Endothelial cell of umbilical vein (primary cell): Measurements from ENCODE around the gene SLC22A3. TPM values are rescaled to one million over a fixed set of nuclear protein-coding genes. Genes with fewer than 3 reads are reported as not detected.
"Not testable (repeated sequence)": the region's sequence is repeated elsewhere in the genome, so short reads cannot be mapped to it uniquely, and the experiment has no call there.

Experiments
- BruUV-seq: library from RNA; stranded (reverse); fragments of 400-500 nt; replicated peaks from 2 replicates; lab custom pipeline; 2021; lab: Mats Ljungman, UMichigan
- CTCF ChIA-PET: fragments of 300-600, 350-600 bp; sonication (Branson Sonifier 250); formaldehyde crosslinking; loops from one replicate; lab custom pipeline; 2021; ENCODE audit warnings: antibody characterized with exemption, inconsistent platforms; lab: Charles Lee
- POLR2A ChIA-PET: fragments of 300-600, 350-600 bp; sonication (Branson Sonifier 250); formaldehyde crosslinking; loops from one replicate; lab custom pipeline; 2021; ENCODE audit warnings: antibody characterized with exemption, inconsistent platforms; lab: Charles Lee
- DNase-seq: peaks from one replicate; pipeline ENCODE4 v3.0.0-alpha.2; 2011; ENCODE audit warnings: low read depth, low spot score
- FAIRE-seq: peaks from 2 replicates; lab custom pipeline; 2011; peaks lifted over from hg19 to GRCh38; lab: Jason Lieb, UNC
- H2AFZ ChIP-seq: 2 replicates; pipeline ENCODE4 v1.6.0; 2012; ENCODE audit warnings: low read depth, low read length, control low read depth, inconsistent platforms
- H3K27ac ChIP-seq: 2 replicates; pipeline ENCODE4 v1.5.1; 2011; ENCODE audit warnings: low read depth, mild to moderate bottlenecking, control low read depth, low read length, moderate library complexity; ENCODE audit not compliant: insufficient read depth
- H3K27me3 ChIP-seq, 2 experiments: 2 replicates each; pipeline versions ENCODE4 v1.6.0 to v1.6.1; 2011; ENCODE audit warnings: low read length in 2 of 2, mixed read lengths in 1 of 2; ENCODE audit not compliant: control insufficient read depth in 2 of 2, insufficient read depth in 2 of 2
- H3K36me3 ChIP-seq, 2 experiments: 2 replicates in 1 of 2; 3 replicates in 1 of 2; pipeline ENCODE4 v1.5.1; 2011; ENCODE audit warnings: low read length in 2 of 2, mild to moderate bottlenecking in 1 of 2, moderate library complexity in 1 of 2; ENCODE audit not compliant: control insufficient read depth in 2 of 2, insufficient read depth in 2 of 2; ENCODE audit errors: extremely low read depth in 1 of 2
- H3K4me1 ChIP-seq: 3 replicates; pipeline ENCODE4 v1.5.1; 2011; ENCODE audit warnings: mild to moderate bottlenecking, low read length; ENCODE audit not compliant: control insufficient read depth, insufficient read depth; ENCODE audit errors: extremely low read depth
- H3K4me2 ChIP-seq: 2 replicates; pipeline ENCODE4 v1.6.1; 2011; ENCODE audit warnings: low read length, control low read depth, mixed read lengths; ENCODE audit not compliant: insufficient read depth
- H3K4me3 ChIP-seq, 3 experiments: fragments of 200-600 bp in 1 of 3; sonication (generic), shearing (Covaris generic) in 1 of 3; replicated peaks in 1 of 3; 2 replicates each; pipeline ENCODE4 v1.5.1; 2011 to 2016; ENCODE audit warnings: control low read depth in 3 of 3, low read length in 3 of 3, mild to moderate bottlenecking in 2 of 3, inconsistent platforms in 1 of 3, low read depth in 1 of 3, moderate library complexity in 1 of 3; ENCODE audit not compliant: insufficient read depth in 1 of 3
- H3K79me2 ChIP-seq: 2 replicates; pipeline ENCODE4 v1.6.0; 2012; ENCODE audit warnings: low read length, inconsistent platforms; ENCODE audit not compliant: control insufficient read depth, insufficient read depth
- H3K9ac ChIP-seq: replicated peaks from 2 replicates; pipeline ENCODE3; 2011; ENCODE audit warnings: low read length, control low read depth; ENCODE audit not compliant: insufficient read depth; ENCODE audit errors: extremely low read depth
- H3K9me1 ChIP-seq: replicated peaks from 3 replicates; pipeline ENCODE4 v1.6.0; 2011; ENCODE audit warnings: mild to moderate bottlenecking, low read length; ENCODE audit not compliant: control insufficient read depth, insufficient read depth; ENCODE audit errors: extremely low read depth
- H3K9me3 ChIP-seq: replicated peaks from 2 replicates; pipeline ENCODE4 v1.5.1; 2012; ENCODE audit warnings: low read length, inconsistent platforms; ENCODE audit not compliant: control insufficient read depth, insufficient read depth
- H4K20me1 ChIP-seq: replicated peaks from 2 replicates; pipeline ENCODE3; 2011; ENCODE audit warnings: mild to moderate bottlenecking, low read length; ENCODE audit not compliant: control insufficient read depth, insufficient read depth; ENCODE audit errors: extremely low read depth
- CTCF ChIP-seq, 2 donors: IDR thresholded peaks; 1 replicate in 1 of 2; 2 replicates in 1 of 2; pipeline ENCODE4 v1.5.1; 2011; ENCODE audit warnings: low read length in 2 of 2, mild to moderate bottlenecking in 2 of 2, moderate library complexity in 2 of 2, control low read depth in 1 of 2, inconsistent platforms in 1 of 2, low read depth in 1 of 2; ENCODE audit not compliant: insufficient read depth in 1 of 2; ENCODE audit errors: extremely low read depth in 1 of 2
- EZH2 ChIP-seq: IDR thresholded peaks from 2 replicates; pipeline ENCODE4 v1.6.1; 2012; ENCODE audit warnings: borderline replicate concordance, low read depth, mild to moderate bottlenecking, moderate library complexity, low read length, inconsistent platforms; ENCODE audit not compliant: severe bottlenecking
- FOS ChIP-seq: IDR thresholded peaks from 2 replicates; pipeline ENCODE4 v1.6.1; 2011; ENCODE audit warnings: mild to moderate bottlenecking, low read length, moderate library complexity, borderline replicate concordance; ENCODE audit not compliant: insufficient read depth
- GATA2 ChIP-seq: IDR thresholded peaks from 2 replicates; pipeline ENCODE4 v1.7.0; 2011; ENCODE audit warnings: low read depth, mild to moderate bottlenecking, moderate library complexity, mixed read lengths, low read length; ENCODE audit not compliant: insufficient read length, insufficient read depth
- JUN ChIP-seq: IDR thresholded peaks from 2 replicates; pipeline ENCODE4 v1.6.1; 2011; ENCODE audit warnings: borderline replicate concordance, low read depth; ENCODE audit not compliant: insufficient read length, insufficient read depth
- MAX ChIP-seq: IDR thresholded peaks from 2 replicates; pipeline ENCODE4 v1.6.1; 2011; ENCODE audit not compliant: insufficient read depth, insufficient read length
- MYC ChIP-seq: IDR thresholded peaks from one replicate; pipeline ENCODE4 v1.6.1; 2011; ENCODE audit warnings: mild to moderate bottlenecking, low read depth, low read length
- POLR2A ChIP-seq: IDR thresholded peaks from 2 replicates; pipeline ENCODE4 v1.6.1; 2012; ENCODE audit warnings: low read depth, mild to moderate bottlenecking, control low read depth, low read length
- POLR2AphosphoS5 ChIP-seq: IDR thresholded peaks from 2 replicates; pipeline ENCODE4 v1.6.1; 2012; ENCODE audit warnings: low read depth, mild to moderate bottlenecking, control low read depth, low read length, moderate library complexity; ENCODE audit not compliant: insufficient read depth
- dilution Hi-C: fragments of 300-500 bp; cut with MboI; formaldehyde crosslinking; loops from one replicate; pipeline ENCODE4 v1.15.0; 2019; ENCODE audit warnings: low sequenced_read_pairs; ENCODE audit not compliant: extremely low pct_ligation_motif_present
- intact Hi-C: fragments of 100-400 bp; cut with micrococcal nuclease; formaldehyde crosslinking; loops from one replicate; pipeline ENCODE4 v1.10.0; 2022
- polyA plus RNA-seq, 4 experiments: library from polyadenylated mRNA; depleted of rRNA in 3 of 4; stranded (reverse) in 3 of 4; unstranded in 1 of 4; fragments of >200 nt; gene quantifications; 2 replicates each; pipeline versions ENCODE4 v1.2.1 to v1.2.3, GENCODE V29; 2011 to 2012; ENCODE audit warnings: missing spikeins in 1 of 4
- total RNA-seq: library from RNA; stranded (reverse); gene quantifications from 2 replicates; pipeline ENCODE4 v1.2.3, GENCODE V29; 2021

The SLC22A3 gene
- total and polyA plus RNA-seq, 2 donors (not counting 3 experiments of a cell fraction or from before 2014, with no cell fraction given) = not detected

- Histone ChIP-seq H3K27ac (no peak overlapping the region), H3K4me1 (peaks cover 8% of the 10 kb centered on the region), H2AFZ (no peak overlapping the region), H4K20me1 (no peaks in the 10 kb centered on the region), H3K27me3 (no peaks in the 10 kb centered on the region), H3K9me1 (no peaks in the 10 kb centered on the region), H3K79me2 (no peaks in the 10 kb centered on the region), H3K4me2 (no peak overlapping the region), H3K9me3 (no peaks in the 10 kb centered on the region), H3K4me3 (no peak overlapping the region), H3K36me3 (no peaks in the 10 kb centered on the region), H3K9ac (no peak overlapping the region)
- no TSS peak for BruUV-seq
- ChIA-PET POLR2A (no interaction called here), CTCF (interaction anchor here (0.8 to 1.7 kb wide), 2 partner anchors 9 to 906 kb away, joined by 3 to 7 read pairs; no protein-coding TSS in a partner anchor)
- no peak for FAIRE-seq
- intact Hi-C loops (no loop called here), dilution Hi-C loops (no loop called here)
- DNase-seq = no peak
- no peak for TF ChIP-seq GATA2
- TF ChIP-seq MYC = no peak
- no peak for TF ChIP-seq EZH2
- no peak for TF ChIP-seq MAX
- no peak for TF ChIP-seq POLR2AphosphoS5
- no peak for TF ChIP-seq FOS
- TF ChIP-seq POLR2A = no peak
- no peak for TF ChIP-seq JUN
- no peak for TF ChIP-seq CTCF (IDR thresholded peaks at IDR 0.05; ENCODE audit: extremely low read depth in 1 of 2, insufficient read depth in 1 of 2, low read depth in 1 of 2, low read length in 2 of 2)
Observed at GRCh38 chr6:160464744-160465143, 116.6 kb downstream of the SLC22A3 start.

DNA sequence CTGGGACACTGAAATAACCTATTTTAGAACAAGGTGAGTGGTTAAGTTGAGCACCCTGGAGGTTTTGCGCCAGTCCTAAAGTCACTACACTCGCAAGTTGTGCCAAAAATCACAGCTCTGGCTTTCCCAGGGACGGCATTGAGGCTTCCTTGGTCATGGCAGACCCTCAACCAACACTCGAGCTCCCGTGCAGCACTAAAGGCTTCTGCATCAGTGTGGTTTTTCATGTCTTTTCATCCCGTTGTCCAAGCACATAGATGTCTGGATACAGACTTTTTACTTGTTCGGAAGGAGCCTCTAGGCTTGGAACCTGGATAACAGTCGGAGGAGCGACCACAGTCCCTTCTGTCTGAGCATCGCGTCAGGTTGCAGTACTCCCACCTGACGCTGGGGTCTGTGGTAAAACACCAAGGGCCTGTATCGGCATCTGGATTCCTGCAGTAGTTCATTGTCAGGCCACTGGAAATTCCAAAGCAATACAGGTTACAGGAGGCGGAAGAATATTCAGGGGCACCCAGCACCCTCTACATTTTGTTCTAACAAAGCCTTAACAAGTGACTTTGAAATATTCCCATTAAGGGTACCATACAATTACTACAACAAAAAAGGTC is 119.2 kb downstream of the SLC22A3 start:
- H3K27ac ChIP-seq, POLR2A ChIA-PET, H3K9ac ChIP-seq, H3K9me3 ChIP-seq, CTCF ChIA-PET, H3K9me1 ChIP-seq, intact Hi-C loops, H3K79me2 ChIP-seq, H3K4me1 ChIP-seq, H3K36me3 ChIP-seq, dilution Hi-C loops, BruUV-seq, H3K4me2 ChIP-seq, H4K20me1 ChIP-seq, DNase-seq, FAIRE-seq, H3K4me3 ChIP-seq, H3K27me3 ChIP-seq, H2AFZ ChIP-seq: not testable (repeated sequence)
